Body of pancreas (tissue), 4 donors: ENCODE measurements around the gene PCGF3.

Experiments
- CTCF ChIP-seq, 7 experiments: fragments of 450-650 bp in 4 of 7; fragments of 200-600 bp in 3 of 7; sonication (generic) in 3 of 7; IDR thresholded peaks; one replicate each; pipeline ENCODE4 v1.5.1; 2016 to 2019; ENCODE audit warnings: antibody characterized with exemption in 7 of 7
- POLR2A ChIP-seq, 3 donors: fragments of 450-650 bp; IDR thresholded peaks; one replicate each; pipeline ENCODE4 v1.6.1; 2016; ENCODE audit warnings: antibody characterized with exemption in 3 of 3, mild to moderate bottlenecking in 2 of 3

- TF ChIP-seq CTCF (IDR thresholded peaks at IDR 0.05) (no peak), POLR2A (IDR thresholded peaks at IDR 0.05) (no peak)
Observed at GRCh38 chr4:666436-666810, 39.2 kb upstream of the PCGF3 start.
